Neural progenitor cell (in vitro differentiated cells): ENCODE measurements around the gene CYP4Z1.

Experiments
- EZH2 ChIP-seq: fragments of 200-600 bp; sonication (generic); IDR thresholded peaks from 2 replicates; pipeline ENCODE4 v1.6.1; 2017; ENCODE audit warnings: antibody characterized with exemption, mild to moderate bottlenecking, moderate library complexity
- EZH2phosphoT487 ChIP-seq: fragments of 200-600 bp; sonication (generic); IDR thresholded peaks from 2 replicates; pipeline ENCODE4 v1.6.1; 2017; ENCODE audit warnings: antibody characterized with exemption
- TF ChIP-seq, protein P1 (sequence below): fragments of 200-600 bp; sonication (generic); IDR thresholded peaks from 2 replicates; pipeline ENCODE4 v1.5.1; 2017; ENCODE audit warnings: antibody characterized with exemption, mild to moderate bottlenecking

GRCh38 chr1:47147047-47147785 is 80.2 kb downstream of the CYP4Z1 start:
- TF ChIP-seq, protein P1, sequence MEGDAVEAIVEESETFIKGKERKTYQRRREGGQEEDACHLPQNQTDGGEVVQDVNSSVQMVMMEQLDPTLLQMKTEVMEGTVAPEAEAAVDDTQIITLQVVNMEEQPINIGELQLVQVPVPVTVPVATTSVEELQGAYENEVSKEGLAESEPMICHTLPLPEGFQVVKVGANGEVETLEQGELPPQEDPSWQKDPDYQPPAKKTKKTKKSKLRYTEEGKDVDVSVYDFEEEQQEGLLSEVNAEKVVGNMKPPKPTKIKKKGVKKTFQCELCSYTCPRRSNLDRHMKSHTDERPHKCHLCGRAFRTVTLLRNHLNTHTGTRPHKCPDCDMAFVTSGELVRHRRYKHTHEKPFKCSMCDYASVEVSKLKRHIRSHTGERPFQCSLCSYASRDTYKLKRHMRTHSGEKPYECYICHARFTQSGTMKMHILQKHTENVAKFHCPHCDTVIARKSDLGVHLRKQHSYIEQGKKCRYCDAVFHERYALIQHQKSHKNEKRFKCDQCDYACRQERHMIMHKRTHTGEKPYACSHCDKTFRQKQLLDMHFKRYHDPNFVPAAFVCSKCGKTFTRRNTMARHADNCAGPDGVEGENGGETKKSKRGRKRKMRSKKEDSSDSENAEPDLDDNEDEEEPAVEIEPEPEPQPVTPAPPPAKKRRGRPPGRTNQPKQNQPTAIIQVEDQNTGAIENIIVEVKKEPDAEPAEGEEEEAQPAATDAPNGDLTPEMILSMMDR, result peak; percentile 5
- TF ChIP-seq EZH2 (no peak), EZH2phosphoT487 (no peak)
